ENCODE results near the gene TPD52L1. TPM values are rescaled to one million over a fixed set of nuclear protein-coding genes. Genes with fewer than 3 reads are reported as not detected.

TPD52L1 gene
- total RNA-seq, 1 donor from 2014 or later = 3.4 TPM

Other genes starting within 250 kb of the TPD52L1 start
- gene RNF217, start 191.3 kb upstream of the TPD52L1 start, total RNA-seq = 11.6 TPM
- gene HDDC2, start 148.2 kb downstream of the TPD52L1 start, total RNA-seq = 22.4 TPM